ENCODE data around the gene TUFM.
"Not testable (repeated sequence)": the region's sequence is repeated elsewhere in the genome, so short reads cannot be mapped to it uniquely, and the experiment has no call there.

Gene TUFM

GRCh38 chr16:28846080-28846932 lies at the start of gene TUFM:
Gene TUFM, minus strand, starts transcription at chr16:28846348. Its CDS starts 79 bp downstream, at chr16:28846269.
- H3K4me3 ChIP-seq (replicated peaks; ENCODE audit: low read depth, low read length) = peak within 1 kb of the TSS; percentile 98
- TF ChIP-seq CTCF (IDR thresholded peaks at IDR 0.05; ENCODE audit: low read length, missing control alignments) = peak; percentile 60
- DNase-seq (ENCODE audit: low read depth) = peak; percentile 99

DNA sequence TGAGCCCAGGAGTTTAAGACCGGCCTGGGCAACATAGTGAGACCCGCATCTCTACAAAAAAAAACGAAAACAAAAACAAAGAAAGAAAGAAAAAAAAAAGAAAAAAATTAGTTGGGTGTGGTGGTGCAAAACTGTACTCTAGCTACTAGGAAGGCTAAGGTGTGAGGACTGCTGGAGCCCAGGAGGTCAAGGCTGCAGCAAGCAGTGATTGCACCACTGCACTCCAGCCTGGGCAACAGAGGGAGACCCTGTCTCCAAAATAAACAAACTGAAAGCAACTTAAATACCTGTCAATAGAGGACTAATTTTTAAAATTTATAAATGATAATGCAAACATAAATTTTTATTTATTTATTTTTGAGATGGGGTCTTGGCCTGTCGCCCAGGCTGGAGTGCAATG lies 49.5 kb upstream of the TUFM start:
- no peak overlapping the region for H3K4me3 ChIP-seq (replicated peaks; ENCODE audit: low read depth, low read length)
- no peak for DNase-seq (ENCODE audit: low read depth)
- TF ChIP-seq CTCF (IDR thresholded peaks at IDR 0.05; ENCODE audit: low read length, missing control alignments) = no peak

GRCh38 chr16:28893291-28893690 lies 47.1 kb upstream of the TUFM start:
- TF ChIP-seq CTCF (IDR thresholded peaks at IDR 0.05; ENCODE audit: low read length, missing control alignments) = no peak
- H3K4me3 ChIP-seq (replicated peaks; ENCODE audit: low read depth, low read length) = no peak overlapping the region
- no peak for DNase-seq (ENCODE audit: low read depth)

- no peak for DNase-seq (ENCODE audit: low read depth)
- no peak for TF ChIP-seq CTCF (IDR thresholded peaks at IDR 0.05; ENCODE audit: low read length, missing control alignments)
- H3K4me3 ChIP-seq (replicated peaks; ENCODE audit: low read depth, low read length) = no peak overlapping the region
Observed at GRCh38 chr16:28891964-28892890, 46.1 kb upstream of the TUFM start.

- DNase-seq (ENCODE audit: low read depth); H3K4me3 ChIP-seq (replicated peaks; ENCODE audit: low read depth, low read length): not testable (repeated sequence)
Observed at GRCh38 chr16:28890355-28890754, 44.2 kb upstream of the TUFM start.

- no peak for DNase-seq (ENCODE audit: low read depth)
- no peak overlapping the region for H3K4me3 ChIP-seq (replicated peaks; ENCODE audit: low read depth, low read length)
- TF ChIP-seq CTCF (IDR thresholded peaks at IDR 0.05; ENCODE audit: low read length, missing control alignments) = no peak
Observed at GRCh38 chr16:28886945-28887344, 40.8 kb upstream of the TUFM start.

DNA sequence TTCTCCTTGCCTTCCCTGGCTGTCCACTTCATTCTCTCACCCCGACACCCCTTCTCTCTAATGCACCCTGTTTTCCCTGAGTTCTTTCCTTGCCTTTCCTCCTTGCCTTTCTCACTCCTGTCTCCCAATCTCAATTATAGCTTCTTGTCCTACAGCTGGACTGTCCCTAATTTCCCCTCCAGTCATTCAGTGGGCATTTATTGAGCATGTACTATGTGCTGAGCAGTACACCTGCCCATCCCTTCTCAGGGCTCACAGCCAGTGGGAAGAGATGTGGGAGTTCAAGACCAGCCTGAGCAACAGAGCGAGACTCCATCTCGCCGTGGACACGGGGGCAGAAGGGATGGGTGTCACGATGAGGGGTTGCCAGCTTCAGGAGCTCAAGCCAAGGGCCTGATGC lies 37.9 kb upstream of the TUFM start:
- no peak for DNase-seq (ENCODE audit: low read depth)
- no peak for TF ChIP-seq CTCF (IDR thresholded peaks at IDR 0.05; ENCODE audit: low read length, missing control alignments)
- no peak overlapping the region for H3K4me3 ChIP-seq (replicated peaks; ENCODE audit: low read depth, low read length)

All from fibroblast of pulmonary artery (primary cell).